ENCODE measurements around the gene FNIP1.

DNA sequence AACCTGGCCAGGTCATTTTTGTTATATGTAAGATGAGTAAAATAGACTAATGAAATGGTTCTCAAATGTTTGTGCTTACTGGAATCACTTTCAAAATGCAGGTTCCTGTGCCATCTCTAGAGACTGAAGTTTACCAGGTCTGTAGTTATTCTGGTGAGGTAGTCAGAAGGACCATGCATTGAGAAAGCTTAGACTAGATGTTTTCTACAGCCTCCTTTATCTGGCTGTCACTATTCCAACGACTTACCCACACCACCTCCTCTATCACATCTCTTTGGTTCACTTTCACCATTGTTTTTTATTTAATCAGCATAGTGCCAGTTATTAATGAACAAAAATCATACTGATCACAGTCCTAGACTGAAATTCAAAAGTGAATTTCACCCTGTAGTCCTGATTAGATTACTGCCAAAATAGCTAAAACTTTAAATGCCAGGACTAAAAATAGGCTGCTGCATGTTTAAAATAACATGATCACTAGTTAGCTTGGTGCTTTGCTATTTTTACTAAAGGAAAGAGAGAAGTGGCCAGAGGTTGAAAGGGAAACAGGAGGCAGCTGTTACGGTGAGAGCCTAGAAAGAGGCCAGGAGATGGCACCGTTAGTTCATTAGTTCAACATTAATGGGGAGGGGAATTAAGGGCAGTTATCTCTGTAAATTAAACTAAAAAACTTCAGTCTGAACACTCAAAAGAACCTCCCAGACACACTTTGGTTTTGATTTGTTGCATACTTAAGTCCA is 13.9 kb upstream of the FNIP1 start:
- TF ChIP-seq CTCF (conservative IDR thresholded peaks at IDR 0.05; ENCODE audit: low read depth in 2 of 2), result peak; percentile 61 to 78
- no peak for TF ChIP-seq EZH2 (IDR thresholded peaks at IDR 0.05; ENCODE audit: low read depth, unreplicated experiment)
- TF ChIP-seq POLR2AphosphoS5 (IDR thresholded peaks at IDR 0.05; ENCODE audit: low read depth), result no peak
- TF ChIP-seq STAT1 (IDR thresholded peaks at IDR 0.05; ENCODE audit: unreplicated experiment), result no peak
- no peak for TF ChIP-seq EZH2phosphoT487 (IDR thresholded peaks at IDR 0.05; ENCODE audit: unreplicated experiment)
- no peak for TF ChIP-seq CREB1 (CRISPR knock-in tag; IDR thresholded peaks at IDR 0.05; ENCODE audit: low read depth)
- TF ChIP-seq, protein P1, sequence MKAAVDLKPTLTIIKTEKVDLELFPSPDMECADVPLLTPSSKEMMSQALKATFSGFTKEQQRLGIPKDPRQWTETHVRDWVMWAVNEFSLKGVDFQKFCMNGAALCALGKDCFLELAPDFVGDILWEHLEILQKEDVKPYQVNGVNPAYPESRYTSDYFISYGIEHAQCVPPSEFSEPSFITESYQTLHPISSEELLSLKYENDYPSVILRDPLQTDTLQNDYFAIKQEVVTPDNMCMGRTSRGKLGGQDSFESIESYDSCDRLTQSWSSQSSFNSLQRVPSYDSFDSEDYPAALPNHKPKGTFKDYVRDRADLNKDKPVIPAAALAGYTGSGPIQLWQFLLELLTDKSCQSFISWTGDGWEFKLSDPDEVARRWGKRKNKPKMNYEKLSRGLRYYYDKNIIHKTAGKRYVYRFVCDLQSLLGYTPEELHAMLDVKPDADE (IDR thresholded peaks at IDR 0.05), result no peak
- TF ChIP-seq, protein P2, sequence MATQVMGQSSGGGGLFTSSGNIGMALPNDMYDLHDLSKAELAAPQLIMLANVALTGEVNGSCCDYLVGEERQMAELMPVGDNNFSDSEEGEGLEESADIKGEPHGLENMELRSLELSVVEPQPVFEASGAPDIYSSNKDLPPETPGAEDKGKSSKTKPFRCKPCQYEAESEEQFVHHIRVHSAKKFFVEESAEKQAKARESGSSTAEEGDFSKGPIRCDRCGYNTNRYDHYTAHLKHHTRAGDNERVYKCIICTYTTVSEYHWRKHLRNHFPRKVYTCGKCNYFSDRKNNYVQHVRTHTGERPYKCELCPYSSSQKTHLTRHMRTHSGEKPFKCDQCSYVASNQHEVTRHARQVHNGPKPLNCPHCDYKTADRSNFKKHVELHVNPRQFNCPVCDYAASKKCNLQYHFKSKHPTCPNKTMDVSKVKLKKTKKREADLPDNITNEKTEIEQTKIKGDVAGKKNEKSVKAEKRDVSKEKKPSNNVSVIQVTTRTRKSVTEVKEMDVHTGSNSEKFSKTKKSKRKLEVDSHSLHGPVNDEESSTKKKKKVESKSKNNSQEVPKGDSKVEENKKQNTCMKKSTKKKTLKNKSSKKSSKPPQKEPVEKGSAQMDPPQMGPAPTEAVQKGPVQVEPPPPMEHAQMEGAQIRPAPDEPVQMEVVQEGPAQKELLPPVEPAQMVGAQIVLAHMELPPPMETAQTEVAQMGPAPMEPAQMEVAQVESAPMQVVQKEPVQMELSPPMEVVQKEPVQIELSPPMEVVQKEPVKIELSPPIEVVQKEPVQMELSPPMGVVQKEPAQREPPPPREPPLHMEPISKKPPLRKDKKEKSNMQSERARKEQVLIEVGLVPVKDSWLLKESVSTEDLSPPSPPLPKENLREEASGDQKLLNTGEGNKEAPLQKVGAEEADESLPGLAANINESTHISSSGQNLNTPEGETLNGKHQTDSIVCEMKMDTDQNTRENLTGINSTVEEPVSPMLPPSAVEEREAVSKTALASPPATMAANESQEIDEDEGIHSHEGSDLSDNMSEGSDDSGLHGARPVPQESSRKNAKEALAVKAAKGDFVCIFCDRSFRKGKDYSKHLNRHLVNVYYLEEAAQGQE (IDR thresholded peaks at IDR 0.05; ENCODE audit: unreplicated experiment), result no peak

Data from GM23338 (cell line).